ENCODE results near the gene SLC32A1.

Gene SLC32A1, protein sequence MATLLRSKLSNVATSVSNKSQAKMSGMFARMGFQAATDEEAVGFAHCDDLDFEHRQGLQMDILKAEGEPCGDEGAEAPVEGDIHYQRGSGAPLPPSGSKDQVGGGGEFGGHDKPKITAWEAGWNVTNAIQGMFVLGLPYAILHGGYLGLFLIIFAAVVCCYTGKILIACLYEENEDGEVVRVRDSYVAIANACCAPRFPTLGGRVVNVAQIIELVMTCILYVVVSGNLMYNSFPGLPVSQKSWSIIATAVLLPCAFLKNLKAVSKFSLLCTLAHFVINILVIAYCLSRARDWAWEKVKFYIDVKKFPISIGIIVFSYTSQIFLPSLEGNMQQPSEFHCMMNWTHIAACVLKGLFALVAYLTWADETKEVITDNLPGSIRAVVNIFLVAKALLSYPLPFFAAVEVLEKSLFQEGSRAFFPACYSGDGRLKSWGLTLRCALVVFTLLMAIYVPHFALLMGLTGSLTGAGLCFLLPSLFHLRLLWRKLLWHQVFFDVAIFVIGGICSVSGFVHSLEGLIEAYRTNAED

DNA sequence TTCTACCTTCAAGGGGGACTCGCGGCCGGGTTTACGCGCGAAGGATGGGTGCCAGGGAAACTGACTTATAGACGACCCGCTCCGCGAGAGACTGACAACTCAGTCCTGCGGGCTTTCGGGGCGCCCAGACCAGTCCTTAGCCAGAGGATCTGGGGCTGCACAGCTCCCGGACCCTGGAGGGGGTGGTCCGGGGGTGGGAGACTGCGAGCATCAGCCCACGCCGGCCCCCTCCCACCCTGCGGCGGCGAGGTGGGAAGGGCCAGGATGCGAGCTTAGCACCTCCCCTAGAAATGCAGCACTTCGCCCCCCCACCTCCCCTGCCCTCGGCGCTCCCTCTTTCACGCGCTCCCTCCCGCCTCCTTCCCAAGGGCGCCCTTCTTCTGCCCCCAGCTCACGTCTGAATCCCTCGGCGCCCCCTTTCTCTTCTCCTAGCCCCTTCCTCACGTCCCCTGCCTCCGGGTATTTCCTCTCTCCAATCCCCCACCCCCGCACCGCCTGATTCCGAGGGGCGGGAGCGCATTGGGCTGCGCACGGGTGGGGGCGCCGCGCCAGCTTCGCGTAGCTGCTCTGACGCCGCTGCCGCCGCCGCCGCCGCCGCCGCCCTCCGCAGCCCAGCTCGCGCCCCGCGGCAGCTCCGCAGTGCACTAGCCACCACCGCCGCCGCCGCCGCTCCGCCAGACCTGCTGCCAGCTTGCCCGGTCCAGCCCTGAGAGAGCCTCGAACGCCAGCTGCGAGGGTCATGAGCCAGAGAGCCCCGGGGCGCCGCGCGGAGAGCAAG lies at the start of gene SLC32A1:
Gene SLC32A1 (plus strand): TSS at position 639 of the 778 bp plus-strand sequence. CDS start 239 bp downstream, outside the sequence.
- DNase-seq = no peak

DNA sequence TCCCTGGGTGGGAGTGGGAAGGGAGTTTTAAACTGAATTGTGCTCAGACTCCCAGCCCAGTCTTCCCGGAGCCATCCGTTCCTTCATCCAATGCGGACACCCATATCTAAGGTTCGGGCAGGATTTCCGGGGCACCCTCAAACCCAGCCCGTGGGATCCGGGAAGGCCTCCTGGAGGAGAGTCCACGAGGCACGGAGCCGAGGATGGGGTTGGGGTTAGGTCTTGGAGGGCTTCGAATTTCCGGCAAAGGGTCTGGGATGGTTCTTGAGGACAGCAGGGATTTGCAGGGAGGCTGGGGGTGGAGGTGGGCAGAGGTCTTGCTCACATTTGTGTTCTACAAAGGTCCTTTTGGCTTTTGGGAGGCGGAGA lies 49.5 kb upstream of the SLC32A1 start:
- no peak for DNase-seq

DNA sequence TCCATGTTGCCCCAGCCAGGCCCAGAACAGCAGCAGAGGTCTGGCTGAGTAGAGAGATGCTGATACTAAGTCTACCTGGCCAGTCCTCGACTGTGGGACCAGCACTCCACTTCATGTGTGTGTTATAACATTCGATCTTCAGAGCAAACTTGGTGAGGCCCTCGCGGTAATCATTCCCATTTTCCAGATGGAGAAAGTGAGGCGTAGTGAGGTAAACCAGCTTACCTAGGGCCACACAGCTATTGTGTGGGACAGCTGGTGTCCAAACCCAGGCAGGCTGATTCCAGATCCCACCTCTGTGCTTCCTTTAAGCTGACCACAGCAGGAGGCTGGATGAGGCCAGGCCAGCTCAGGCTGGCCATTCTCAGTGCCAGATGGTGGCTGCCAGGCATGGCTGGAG lies 47.7 kb upstream of the SLC32A1 start:
- no peak for DNase-seq

DNA sequence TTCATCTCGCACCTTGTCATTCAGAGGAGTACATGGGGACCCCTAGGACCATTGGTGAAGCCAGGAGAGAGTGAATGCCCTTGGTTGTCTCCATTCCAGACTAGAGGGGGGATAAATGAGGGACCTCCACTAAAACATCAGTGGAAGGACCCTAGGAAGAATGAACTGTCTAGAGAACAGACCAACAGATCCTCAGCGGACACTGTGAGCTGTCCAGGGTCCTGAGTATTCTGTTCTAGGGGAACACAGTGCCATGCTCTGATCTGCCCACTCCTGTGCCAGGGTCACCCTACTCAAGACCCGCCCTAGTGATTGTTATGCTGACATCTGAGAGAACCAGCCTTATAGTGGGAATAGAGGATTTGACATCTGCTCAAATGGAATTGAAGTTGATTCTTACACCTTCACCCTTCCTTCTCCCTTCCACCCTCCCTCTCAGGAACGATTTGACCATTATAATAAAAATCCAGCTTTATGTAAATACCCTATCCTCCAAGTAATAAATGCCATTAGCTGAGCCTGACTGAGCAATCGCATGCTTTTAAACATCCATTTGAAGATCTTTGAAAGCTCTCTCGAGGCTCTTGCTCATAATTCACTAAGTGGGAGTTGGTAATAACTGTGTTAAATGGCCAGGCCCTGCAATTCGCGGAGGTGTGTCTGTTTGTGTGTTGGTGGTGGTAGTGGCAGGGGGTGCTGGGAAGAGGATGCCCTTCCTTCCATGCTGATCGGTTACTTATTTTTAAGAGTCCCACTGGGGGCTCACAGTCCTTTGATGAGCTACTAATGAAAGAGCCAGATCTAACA lies 43.6 kb upstream of the SLC32A1 start:
- no peak for DNase-seq

DNA sequence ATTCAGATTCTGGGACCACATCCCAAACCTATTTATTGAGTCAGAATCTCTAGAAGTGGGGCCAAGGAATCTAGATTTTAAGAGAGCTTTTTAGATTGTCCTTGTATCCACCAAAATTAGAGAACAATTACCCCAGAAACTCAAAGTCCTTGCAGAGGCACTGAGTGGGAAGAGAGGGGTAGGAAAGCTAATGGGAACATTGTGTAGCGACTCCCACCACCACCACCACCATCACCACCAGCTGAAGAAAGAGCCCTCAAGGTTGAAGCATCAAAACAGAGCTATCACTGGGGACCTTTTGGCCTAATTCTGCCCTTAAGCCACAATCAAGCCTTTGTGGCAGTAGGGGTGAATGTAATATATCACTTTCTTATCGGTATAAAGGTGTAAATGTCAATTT lies 39.0 kb upstream of the SLC32A1 start:
- DNase-seq = no peak

DNA sequence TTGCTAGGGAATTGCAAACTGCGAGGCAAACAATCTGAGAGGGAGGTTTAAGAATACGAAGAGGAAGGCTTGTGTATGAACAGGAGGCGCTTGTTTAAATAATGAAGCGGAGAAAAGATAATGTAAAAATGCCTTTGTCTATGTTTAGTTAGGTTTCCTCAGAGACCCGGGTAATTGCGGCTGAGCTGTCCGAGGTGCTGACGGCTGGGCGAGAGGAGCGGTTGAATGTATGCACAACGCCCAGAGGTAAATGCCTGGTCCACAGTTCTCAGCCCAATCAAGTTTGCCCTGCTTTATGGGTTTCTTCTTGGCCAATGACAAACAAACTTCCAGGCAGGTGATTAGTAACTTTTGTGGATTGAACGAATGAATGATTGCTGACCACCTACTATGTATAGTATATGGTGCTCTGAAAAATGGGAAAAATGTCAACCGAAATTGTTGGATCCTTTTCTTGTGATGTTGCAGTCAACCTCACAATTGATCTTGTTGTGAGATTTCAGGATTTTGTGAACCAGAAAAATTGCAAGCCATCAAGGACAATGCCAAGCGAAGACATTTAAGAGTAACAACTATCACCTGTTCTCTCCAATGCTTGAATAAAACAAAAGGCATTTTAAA lies 38.3 kb upstream of the SLC32A1 start:
- DNase-seq = no peak

DNA sequence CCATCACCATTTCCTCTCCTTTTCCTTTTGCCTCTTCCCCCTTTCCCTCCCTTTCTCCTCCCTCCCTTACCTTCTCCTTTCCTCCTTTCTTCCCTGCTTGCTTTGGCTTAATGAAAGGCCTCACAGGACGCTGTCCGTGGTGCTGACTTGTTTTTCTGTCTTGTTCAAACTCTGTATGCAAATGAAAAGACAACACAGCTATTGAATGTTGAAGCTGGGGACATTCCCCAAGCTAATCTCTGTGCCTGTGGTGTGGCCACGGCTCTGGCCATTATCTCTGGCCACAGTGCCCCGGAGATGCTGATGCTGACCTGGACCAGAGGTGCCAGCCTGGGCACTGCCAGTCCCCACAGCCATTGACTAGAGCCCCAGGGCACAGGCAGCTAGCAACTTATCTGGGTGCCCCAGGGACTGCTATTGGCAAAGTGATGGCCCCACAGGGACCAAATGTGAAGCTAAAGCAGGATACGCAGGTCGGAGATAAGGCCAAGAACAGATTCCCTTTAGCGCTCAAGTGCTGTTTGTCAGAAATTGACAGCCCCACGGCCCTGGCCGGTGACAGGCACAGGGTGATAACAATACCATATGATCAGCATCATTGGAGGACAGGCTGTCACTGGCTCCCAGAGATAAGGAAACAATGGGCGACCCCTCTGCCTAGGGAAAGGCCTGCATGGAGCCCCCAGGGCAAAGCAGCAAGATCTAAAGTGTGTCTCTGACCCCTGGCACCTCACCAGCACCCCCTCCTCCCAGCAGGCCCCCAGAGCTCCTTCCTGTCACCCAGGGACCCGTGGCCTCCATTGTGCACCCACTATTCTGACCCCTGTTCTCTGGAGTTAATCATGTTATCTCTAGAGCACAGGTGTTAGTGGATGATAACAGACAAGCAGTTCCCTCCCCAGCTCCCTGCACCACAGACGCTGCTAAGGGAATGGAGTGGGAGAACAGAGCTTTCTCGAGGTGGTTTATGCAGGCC lies 31.6 kb upstream of the SLC32A1 start:
- no peak for DNase-seq

DNA sequence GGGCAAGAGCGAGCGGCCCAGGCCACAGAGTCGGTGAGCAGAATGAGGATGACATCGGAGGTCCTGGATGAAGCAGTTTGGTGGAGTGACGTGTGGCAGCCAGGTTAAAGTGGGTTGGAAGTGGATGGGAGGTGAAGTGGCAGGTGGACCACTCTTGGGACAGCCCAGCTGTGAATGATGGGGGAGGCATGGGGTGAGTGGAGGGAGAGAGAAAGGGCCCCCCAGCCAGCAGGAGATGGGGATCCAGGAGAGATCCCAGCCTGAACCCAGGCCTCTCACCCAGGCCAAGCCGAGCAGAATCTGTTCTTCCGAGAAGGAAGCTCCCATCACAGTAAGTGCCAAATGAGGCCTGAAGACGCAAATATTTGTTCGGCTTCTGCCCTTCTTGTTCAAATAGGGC lies 27.0 kb upstream of the SLC32A1 start:
- no peak for DNase-seq

DNA sequence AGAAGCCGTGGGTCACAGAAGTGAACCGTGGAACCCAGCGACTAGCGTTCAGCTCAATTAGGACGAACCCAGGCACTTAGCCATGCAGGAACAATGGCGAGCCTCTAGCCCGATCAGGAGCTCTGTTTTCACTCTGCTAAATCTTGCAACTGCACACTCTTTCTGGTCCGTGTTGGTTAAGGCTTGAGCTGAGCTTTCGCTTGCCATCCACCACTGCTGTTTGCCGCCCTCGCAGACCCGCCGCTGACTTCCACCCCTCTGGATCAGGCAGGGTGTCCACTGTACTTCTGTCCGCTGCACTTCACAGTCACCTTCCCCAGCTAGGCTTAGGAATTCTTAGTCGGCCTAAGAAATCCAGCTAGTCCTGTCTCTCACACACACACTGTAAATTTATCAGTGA lies 25.7 kb upstream of the SLC32A1 start:
- no peak for DNase-seq

DNA sequence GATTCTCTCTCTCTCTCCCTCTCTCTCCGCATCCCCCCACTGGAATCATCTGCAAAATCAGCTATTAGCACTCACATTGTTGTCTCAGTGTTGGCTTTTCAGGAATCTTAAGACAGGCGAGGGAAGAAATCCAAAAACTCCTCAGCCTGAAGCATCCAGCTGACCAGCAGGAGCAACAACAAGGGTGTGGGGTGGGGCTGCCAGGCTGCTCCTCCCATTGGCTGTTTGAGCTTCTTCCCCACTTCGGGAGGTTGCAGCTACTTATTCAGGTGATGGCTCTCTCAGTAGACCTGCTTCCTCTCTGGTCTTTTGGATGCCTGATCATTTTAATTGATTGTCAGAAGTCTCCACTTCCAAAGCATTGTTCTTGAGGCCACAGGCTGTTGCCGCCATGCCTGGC lies 24.1 kb upstream of the SLC32A1 start:
- no peak for DNase-seq

DNA sequence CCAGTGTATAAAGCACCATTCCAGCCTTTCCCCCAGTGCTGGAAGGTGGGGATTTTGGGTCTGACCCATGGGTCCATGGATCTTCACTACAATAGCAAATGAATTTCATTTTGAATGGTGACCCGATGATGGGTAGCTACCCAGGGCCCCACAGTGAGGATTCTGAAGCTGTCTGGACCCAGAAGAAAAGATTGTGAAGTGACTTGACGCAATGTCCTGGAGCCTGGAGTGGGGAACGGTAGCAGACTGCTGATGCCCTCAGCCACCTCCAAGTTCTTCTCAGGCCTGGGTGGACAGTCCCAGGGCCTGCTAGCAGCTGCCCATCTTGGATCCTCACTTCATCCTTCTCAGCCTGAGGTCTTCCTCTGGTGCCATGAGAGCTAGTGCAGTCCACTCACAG lies 23.4 kb upstream of the SLC32A1 start:
- DNase-seq = no peak

DNA sequence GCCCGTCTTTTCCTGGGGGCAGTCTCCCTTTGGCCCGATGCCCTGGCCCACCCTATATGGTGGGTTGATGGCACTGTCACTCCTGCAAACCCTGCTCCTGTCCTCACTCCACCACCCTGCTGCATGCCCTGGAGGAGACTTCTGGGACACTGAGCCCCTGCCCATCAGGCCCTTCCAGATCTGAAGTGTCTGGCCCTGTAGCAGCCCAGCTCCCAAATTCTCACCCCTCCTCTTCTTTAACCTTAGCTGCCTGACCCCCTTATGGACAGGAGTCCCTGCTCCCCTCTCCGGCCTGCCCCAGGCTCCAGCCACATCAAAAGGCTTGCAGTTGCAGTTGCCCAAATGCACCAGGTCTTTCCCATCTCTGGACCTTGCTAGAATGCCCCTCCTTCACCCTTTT lies 20.8 kb upstream of the SLC32A1 start:
- no peak for DNase-seq

DNA sequence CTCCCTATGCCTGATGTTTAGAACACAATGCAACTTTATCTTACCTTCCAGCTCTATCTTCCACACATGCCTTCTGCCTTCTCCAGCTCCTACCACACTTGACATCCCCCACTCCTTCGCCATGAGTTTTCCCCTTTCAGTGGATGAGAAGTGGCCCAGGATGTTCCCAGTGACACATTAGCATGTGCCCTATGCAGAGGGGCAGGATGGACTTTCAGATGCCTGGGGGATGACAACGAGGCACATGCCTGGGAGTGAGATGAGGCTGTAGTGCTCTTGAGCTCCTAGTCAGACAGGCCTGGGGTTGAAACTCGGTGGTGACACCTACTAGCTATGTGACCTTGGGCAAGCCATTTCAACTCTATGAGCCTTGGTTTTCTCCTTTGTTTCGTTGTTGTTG lies 20.1 kb upstream of the SLC32A1 start:
- no peak for DNase-seq

DNA sequence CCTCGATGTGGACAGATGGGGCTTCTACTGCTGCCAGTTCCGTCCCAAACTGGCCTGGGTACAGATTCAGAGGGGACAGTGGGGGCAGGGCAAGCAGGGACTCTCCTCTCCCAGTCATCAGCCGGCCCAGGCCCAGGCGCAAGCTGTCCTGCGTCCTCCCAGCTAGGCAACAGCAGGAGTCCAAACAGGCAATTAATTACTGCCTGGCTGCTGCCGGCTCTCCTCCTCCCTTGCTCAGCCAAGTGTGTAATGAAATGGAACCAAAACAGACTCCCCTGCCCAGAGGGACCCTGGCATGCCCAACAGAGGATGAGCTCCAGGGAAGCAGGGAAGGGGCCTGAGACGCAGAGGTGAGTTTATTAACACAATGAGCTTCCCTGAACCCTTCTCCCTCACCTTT lies 17.8 kb upstream of the SLC32A1 start:
- DNase-seq = no peak

DNA sequence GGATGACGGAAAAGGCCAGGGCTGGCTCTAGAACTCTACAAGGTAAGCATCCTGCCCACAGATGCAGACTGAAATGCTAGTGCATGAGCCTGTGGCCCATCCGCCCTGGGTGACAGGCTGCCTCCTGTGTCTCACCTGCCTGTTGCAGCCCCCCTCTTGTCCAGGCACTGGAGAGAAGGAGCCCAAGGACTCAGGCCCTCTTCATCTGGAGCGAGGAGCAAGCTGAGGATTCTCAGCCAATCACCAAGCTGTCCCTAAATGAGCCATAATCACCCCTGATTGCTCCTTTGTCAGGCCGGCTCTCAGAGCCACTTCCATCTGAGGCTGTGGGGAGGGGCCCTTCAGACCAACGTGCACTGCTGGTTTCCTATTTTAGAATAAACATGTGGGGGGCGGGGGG lies 10.0 kb upstream of the SLC32A1 start:
- DNase-seq = no peak

DNA sequence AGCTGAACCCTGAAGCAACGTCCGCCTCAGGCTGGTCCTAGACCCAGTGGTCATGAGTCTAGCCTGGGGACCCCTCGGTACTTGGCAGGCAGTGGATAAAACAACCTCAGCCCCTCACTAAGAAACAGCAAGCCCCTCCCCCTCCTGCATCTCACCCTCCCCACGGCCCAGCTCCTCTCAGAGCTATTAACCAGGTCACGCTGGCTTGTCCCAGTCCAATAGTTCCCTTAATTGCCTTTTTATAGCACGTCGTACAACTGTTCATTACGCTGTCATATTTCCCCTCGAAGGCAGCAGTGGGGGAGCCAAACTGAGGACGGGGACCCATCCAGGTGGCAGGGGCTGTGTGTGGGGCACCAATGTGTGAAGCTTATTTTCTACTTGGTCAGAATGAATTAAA lies 8.6 kb upstream of the SLC32A1 start:
- no peak for DNase-seq

DNA sequence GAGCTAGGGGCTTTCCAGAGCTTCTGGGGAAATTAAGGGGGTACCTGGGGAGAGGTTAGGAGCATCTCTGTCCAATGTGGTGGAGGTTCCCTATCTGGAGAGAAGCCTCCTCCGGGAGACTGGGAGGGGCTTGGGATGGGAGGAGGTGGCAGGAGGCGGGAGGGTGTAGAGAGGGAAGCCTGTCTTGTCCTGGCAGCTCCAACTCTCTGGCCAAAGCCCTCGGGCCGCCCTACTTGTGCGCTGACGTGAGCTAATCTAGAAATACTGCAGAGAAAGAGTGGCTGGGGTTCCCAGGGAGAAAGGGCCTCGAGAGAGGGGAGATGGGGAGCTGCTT lies 1.6 kb upstream of the SLC32A1 start:
- DNase-seq = no peak

DNA sequence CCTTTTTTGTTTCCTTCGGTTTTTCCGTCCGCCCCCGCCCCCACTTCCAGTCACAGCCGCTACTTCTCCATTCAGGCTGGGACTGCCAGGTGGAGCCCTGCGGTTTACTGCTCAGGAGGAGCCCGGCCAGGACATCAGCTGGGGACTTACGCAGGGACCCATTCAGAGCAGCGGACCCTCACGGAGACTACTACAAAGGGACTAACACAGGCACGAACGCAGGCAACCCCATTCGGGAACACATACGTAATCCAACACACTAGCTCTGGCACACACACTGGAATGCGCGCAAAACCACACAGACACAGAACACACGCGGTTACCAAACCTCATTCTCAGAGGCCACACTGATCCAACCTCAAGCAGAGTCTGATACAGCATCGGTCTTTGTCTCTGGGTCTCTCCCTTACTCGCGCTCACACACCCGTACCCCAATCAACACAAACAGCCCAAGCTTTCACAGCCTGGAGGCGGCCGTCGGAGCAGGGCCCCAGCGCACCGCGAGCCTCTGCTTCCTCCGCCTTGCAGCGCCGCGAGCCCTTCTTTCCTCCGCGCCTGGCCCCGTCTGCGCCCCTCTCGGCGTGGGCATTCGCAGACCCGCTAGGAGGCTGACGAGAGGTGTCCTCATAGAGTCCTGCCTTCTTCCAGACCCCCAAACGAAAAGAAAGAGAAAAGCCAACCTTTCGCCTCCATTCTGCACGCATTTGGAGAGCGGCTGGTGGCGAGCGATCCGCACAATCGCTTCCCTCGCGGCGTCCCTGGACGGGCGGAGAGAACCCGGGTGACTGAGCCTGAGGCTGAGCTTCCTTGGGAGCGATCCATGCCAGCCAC lies 1.1 kb upstream of the SLC32A1 start:
- DNase-seq = no peak

DNA sequence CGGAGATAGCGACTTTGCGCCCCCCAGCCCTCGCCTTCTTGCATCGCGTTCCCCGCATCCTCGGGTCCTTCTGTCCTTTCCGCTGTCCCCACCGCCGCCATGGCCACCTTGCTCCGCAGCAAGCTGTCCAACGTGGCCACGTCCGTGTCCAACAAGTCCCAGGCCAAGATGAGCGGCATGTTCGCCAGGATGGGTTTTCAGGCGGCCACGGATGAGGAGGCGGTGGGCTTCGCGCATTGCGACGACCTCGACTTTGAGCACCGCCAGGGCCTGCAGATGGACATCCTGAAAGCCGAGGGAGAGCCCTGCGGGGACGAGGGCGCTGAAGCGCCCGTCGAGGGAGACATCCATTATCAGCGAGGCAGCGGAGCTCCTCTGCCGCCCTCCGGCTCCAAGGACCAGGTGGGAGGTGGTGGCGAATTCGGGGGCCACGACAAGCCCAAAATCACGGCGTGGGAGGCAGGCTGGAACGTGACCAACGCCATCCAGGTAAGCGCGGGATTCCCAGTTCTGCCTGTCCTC lies 401 bp downstream of the SLC32A1 start:
- DNase-seq = no peak

DNA sequence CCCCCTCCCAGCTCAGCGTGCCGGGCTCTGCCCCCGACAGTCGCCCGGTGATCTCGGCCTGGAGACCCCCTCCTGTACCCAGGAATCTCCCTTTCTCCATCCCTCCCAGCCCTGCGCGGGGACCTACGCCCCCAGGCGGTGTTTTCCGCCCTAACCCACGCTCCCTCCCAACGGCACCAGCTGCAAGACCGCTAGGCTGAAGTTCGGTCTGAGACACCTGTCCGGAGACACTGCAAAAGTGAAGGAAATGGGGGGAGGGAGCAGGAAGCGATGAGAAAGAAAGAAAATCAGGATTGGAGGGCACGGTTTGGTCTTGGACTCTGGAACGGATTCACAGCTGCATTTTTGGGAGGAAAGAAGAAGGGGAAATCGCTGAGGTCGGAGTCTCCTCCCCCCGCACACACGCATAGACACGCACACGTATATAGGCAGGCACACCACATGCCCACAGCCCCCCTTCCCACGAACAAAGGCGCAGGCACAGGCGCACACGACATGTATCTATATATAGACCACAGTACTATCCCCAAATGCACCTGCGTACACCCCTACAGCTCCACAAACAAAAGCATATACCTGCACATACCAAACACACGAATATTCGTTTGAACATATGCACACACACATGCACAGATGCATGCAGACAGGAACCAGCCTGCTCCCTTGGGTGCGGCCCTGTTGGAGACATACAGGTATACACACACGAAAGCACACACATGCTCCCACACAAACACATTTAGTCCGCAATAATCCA lies 1.0 kb downstream of the SLC32A1 start:
- no peak for DNase-seq

Measured in activated CD4-positive, alpha-beta T cell treated with anti-CD3 and anti-CD28 coated beads for 1 hour (primary cell).